NCI-H345 treated with DMSO at 0.1 percent for 48 hours (cell line): Measurements from ENCODE around the gene KIF5B.
"Not testable (repeated sequence)": the region's sequence is repeated elsewhere in the genome, so short reads cannot be mapped to it uniquely, and the experiment has no call there.

Source experiments
- DNase-seq: peaks from one replicate; lab custom pipeline; 2025; ENCODE audit not compliant: unreplicated experiment; lab: John Stamatoyannopoulos, UW

KIF5B gene

GRCh38 chr10:32060347-32060746 lies 4.1 kb upstream of the KIF5B start:
- no peak for DNase-seq

- DNase-seq, result no peak
Observed at GRCh38 chr10:32059472-32059871, 3.2 kb upstream of the KIF5B start.

GRCh38 chr10:32057036-32057372 lies 779 bp upstream of the KIF5B start:
- DNase-seq, result no peak

GRCh38 chr10:32055478-32056135 lies 618 bp downstream of the KIF5B start:
- DNase-seq, result peak; percentile 14

- DNase-seq, result no peak
Observed at GRCh38 chr10:32054094-32054493, 2.1 kb downstream of the KIF5B start.

- not testable (repeated sequence) for DNase-seq
Observed at GRCh38 chr10:32053392-32053791, 2.8 kb downstream of the KIF5B start.

GRCh38 chr10:32051926-32052325 lies 4.3 kb downstream of the KIF5B start:
- DNase-seq, result no peak

- DNase-seq, result no peak
Observed at GRCh38 chr10:32050177-32050576, 6.0 kb downstream of the KIF5B start.

- no peak for DNase-seq
Observed at GRCh38 chr10:32049113-32049512, 7.1 kb downstream of the KIF5B start.

GRCh38 chr10:32048282-32048681 lies 7.9 kb downstream of the KIF5B start:
- no peak for DNase-seq

GRCh38 chr10:32047881-32048280 lies 8.3 kb downstream of the KIF5B start:
- DNase-seq, result no peak

- no peak for DNase-seq
Observed at GRCh38 chr10:32046151-32046550, 10.1 kb downstream of the KIF5B start.

- DNase-seq, result not testable (repeated sequence)
Observed at GRCh38 chr10:32042730-32043129, 13.5 kb downstream of the KIF5B start.

- no peak for DNase-seq
Observed at GRCh38 chr10:32041290-32042028, 14.8 kb downstream of the KIF5B start.

- DNase-seq, result no peak
Observed at GRCh38 chr10:32039734-32040133, 16.5 kb downstream of the KIF5B start.

GRCh38 chr10:32038777-32039176 lies 17.4 kb downstream of the KIF5B start:
- no peak for DNase-seq

GRCh38 chr10:32036922-32037321 lies 19.3 kb downstream of the KIF5B start:
- DNase-seq, result no peak

GRCh38 chr10:32035038-32035437 lies 21.2 kb downstream of the KIF5B start:
- no peak for DNase-seq

GRCh38 chr10:32033171-32033570 lies 23.1 kb downstream of the KIF5B start:
- no peak for DNase-seq

- no peak for DNase-seq
Observed at GRCh38 chr10:32031920-32032319, 24.3 kb downstream of the KIF5B start.

GRCh38 chr10:32031424-32031823 lies 24.8 kb downstream of the KIF5B start:
- no peak for DNase-seq

- no peak for DNase-seq
Observed at GRCh38 chr10:32028710-32029109, 27.5 kb downstream of the KIF5B start.

- no peak for DNase-seq
Observed at GRCh38 chr10:32023264-32023663, 33.0 kb downstream of the KIF5B start.
